Loucy (cell line): ENCODE measurements around the gene CIDEB.

ENCODE experiments used
- H2AFZ ChIP-seq: fragments of 200-600 bp; sonication (generic); 2 replicates; pipeline ENCODE4 v1.6.0; 2016; ENCODE audit warnings: antibody characterized with exemption, mild to moderate bottlenecking, low read length, moderate library complexity
- H3F3A ChIP-seq: fragments of 200-600 bp; 2 replicates; pipeline ENCODE4 v1.6.0; 2016; ENCODE audit warnings: antibody characterized with exemption, low read depth, mild to moderate bottlenecking
- H3K27me3 ChIP-seq: fragments of 200-600 bp; sonication (generic); 2 replicates; pipeline ENCODE4 v1.6.1; 2014; ENCODE audit warnings: low read length, mild to moderate bottlenecking; ENCODE audit not compliant: insufficient read depth, poor library complexity, severe bottlenecking
- H3K36me3 ChIP-seq: fragments of 200-600 bp; sonication (generic); 2 replicates; pipeline ENCODE4 v1.6.1; 2016; ENCODE audit warnings: low read length; ENCODE audit not compliant: insufficient read depth
- H3K4me1 ChIP-seq: fragments of 200-600 bp; sonication (generic); 2 replicates; pipeline ENCODE4 v1.5.1; 2014; ENCODE audit warnings: low read length, mild to moderate bottlenecking; ENCODE audit not compliant: insufficient read depth, poor library complexity, severe bottlenecking
- H3K4me2 ChIP-seq: fragments of 200-600 bp; sonication (generic); 2 replicates; pipeline ENCODE4 v1.6.0; 2014; ENCODE audit warnings: antibody characterized with exemption, low read length, low read depth, mild to moderate bottlenecking; ENCODE audit not compliant: poor library complexity, severe bottlenecking
- H3K4me3 ChIP-seq: fragments of 200-600 bp; sonication (generic); 2 replicates; pipeline ENCODE4 v1.5.1; 2014; ENCODE audit warnings: low read length, mild to moderate bottlenecking, mixed read lengths; ENCODE audit not compliant: poor library complexity, severe bottlenecking
- H3K79me2 ChIP-seq: fragments of 200-600 bp; sonication (generic); 2 replicates; pipeline ENCODE4 v1.6.1; 2014; ENCODE audit warnings: low read length; ENCODE audit not compliant: insufficient read depth
- H3K9ac ChIP-seq: fragments of 200-600 bp; sonication (generic); 2 replicates; pipeline ENCODE4 v1.6.0; 2014; ENCODE audit warnings: mild to moderate bottlenecking, low read depth, low read length, moderate library complexity; ENCODE audit not compliant: poor library complexity, severe bottlenecking
- H3K9me2 ChIP-seq: fragments of 200-600 bp; sonication (generic); replicated peaks from 2 replicates; pipeline ENCODE4 v1.6.1; 2016; ENCODE audit warnings: low read depth, low read length, mixed read lengths
- H3K9me3 ChIP-seq: fragments of 200-600 bp; sonication (generic); 2 replicates; pipeline ENCODE4 v1.6.1; 2014; ENCODE audit warnings: mild to moderate bottlenecking, antibody characterized with exemption, low read length, low read depth; ENCODE audit not compliant: insufficient read depth
- H4K20me1 ChIP-seq: fragments of 200-600 bp; sonication (generic); 2 replicates; pipeline ENCODE4 v1.6.0; 2014; ENCODE audit warnings: antibody characterized with exemption, low read length, mild to moderate bottlenecking; ENCODE audit not compliant: insufficient read depth, poor library complexity, severe bottlenecking
- EZH2phosphoT487 ChIP-seq: fragments of 200-600 bp; IDR thresholded peaks from 2 replicates; pipeline ENCODE4 v1.6.1; 2018; ENCODE audit warnings: antibody characterized with exemption, mild to moderate bottlenecking, moderate library complexity, borderline replicate concordance
- TF ChIP-seq, protein P1 (sequence below): fragments of 200-600 bp; sonication (generic); conservative IDR thresholded peaks from 2 replicates; pipeline ENCODE4 v1.5.1; 2014; ENCODE audit warnings: mild to moderate bottlenecking, antibody characterized with exemption, low read length

CIDEB gene

DNA sequence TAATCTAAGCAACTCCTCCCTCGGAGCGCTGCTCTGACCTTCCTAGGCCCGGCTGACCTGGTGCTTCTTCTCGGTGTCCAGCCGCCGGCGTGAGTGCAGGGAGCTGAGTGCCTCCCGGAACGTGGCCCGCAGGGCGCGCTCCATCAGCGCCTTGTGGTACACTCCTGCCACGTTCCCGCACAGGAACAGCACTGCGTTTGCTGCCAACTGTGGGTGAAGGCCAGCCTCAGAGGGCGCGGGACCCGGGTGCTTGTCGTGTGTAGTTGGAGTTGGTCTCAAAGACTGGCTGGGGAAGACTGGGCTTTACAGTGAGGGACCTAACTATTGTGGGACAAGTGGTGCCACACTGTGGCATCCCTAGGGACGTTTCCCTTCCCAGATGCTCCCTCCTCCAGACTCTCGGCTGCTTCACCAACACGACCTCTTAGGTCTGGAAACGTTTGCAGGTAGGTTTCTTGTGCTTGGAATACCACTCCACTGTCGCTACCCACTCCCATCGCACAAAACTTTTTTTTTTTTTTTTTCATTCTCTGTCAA lies 24.0 kb upstream of the CIDEB start:
- Histone ChIP-seq H3K9ac (no peak overlapping the region), H2AFZ (no peak overlapping the region), H3K36me3 (no peaks in the 10 kb centered on the region), H3K4me1 (peaks cover 53% of the 10 kb centered on the region), H3K9me3 (no peaks in the 10 kb centered on the region), H4K20me1 (no peaks in the 10 kb centered on the region), H3F3A (0 out of 2 replicates have a peak, but pooled peaks cover 3% of the 10 kb centered on the region), H3K4me3 (no peak overlapping the region), H3K27me3 (no peaks in the 10 kb centered on the region), H3K79me2 (no peaks in the 10 kb centered on the region), H3K4me2 (peak overlapping the region; percentile 32), H3K9me2 (no peaks in the 10 kb centered on the region)
- no peak for TF ChIP-seq EZH2phosphoT487
- TF ChIP-seq, protein P1, sequence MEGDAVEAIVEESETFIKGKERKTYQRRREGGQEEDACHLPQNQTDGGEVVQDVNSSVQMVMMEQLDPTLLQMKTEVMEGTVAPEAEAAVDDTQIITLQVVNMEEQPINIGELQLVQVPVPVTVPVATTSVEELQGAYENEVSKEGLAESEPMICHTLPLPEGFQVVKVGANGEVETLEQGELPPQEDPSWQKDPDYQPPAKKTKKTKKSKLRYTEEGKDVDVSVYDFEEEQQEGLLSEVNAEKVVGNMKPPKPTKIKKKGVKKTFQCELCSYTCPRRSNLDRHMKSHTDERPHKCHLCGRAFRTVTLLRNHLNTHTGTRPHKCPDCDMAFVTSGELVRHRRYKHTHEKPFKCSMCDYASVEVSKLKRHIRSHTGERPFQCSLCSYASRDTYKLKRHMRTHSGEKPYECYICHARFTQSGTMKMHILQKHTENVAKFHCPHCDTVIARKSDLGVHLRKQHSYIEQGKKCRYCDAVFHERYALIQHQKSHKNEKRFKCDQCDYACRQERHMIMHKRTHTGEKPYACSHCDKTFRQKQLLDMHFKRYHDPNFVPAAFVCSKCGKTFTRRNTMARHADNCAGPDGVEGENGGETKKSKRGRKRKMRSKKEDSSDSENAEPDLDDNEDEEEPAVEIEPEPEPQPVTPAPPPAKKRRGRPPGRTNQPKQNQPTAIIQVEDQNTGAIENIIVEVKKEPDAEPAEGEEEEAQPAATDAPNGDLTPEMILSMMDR = no peak

- H3K4me1 ChIP-seq = peaks cover 49% of the 10 kb centered on the region
- H3K4me2 ChIP-seq = no peak overlapping the region
- no peaks in the 10 kb centered on the region for H3K9me2 ChIP-seq
- H2AFZ ChIP-seq = no peak overlapping the region
- H4K20me1 ChIP-seq = no peaks in the 10 kb centered on the region
- TF ChIP-seq, protein P1 = no peak
- no peak for TF ChIP-seq EZH2phosphoT487
- H3K79me2 ChIP-seq = no peaks in the 10 kb centered on the region
- H3K9me3 ChIP-seq = no peaks in the 10 kb centered on the region
- no peak overlapping the region for H3K4me3 ChIP-seq
- no peaks in the 10 kb centered on the region for H3K36me3 ChIP-seq
- 0 out of 2 replicates have a peak, but pooled peaks cover 3% of the 10 kb centered on the region for H3F3A ChIP-seq
- H3K27me3 ChIP-seq = no peaks in the 10 kb centered on the region
- no peak overlapping the region for H3K9ac ChIP-seq
Observed at GRCh38 chr14:24330973-24331674, 23.3 kb upstream of the CIDEB start.

GRCh38 chr14:24329736-24330135 lies 22.0 kb upstream of the CIDEB start:
- no peaks in the 10 kb centered on the region for H3K9me3 ChIP-seq
- no peaks in the 10 kb centered on the region for H3K27me3 ChIP-seq

More at GRCh38 chr14:24329736-24330135, 22.0 kb upstream of the CIDEB start:
- H3F3A ChIP-seq = 0 out of 2 replicates have a peak, but pooled peaks cover 3% of the 10 kb centered on the region
- H4K20me1 ChIP-seq = no peaks in the 10 kb centered on the region
- H3K36me3 ChIP-seq = no peaks in the 10 kb centered on the region
- no peaks in the 10 kb centered on the region for H3K79me2 ChIP-seq
- no peak overlapping the region for H3K4me2 ChIP-seq
- TF ChIP-seq, protein P1 = no peak
- TF ChIP-seq EZH2phosphoT487 = no peak
- no peaks in the 10 kb centered on the region for H3K9me2 ChIP-seq
- no peak overlapping the region for H3K4me3 ChIP-seq
- H2AFZ ChIP-seq = no peak overlapping the region
- no peak overlapping the region for H3K9ac ChIP-seq
- H3K4me1 ChIP-seq = peaks cover 51% of the 10 kb centered on the region
